Measurements from ENCODE around the gene GABRR3. TPM values are rescaled to one million over a fixed set of nuclear protein-coding genes. Genes with fewer than 3 reads are reported as not detected.

GABRR3 gene
- total RNA-seq, 4 donors from 2014 or later, result not detected

GRCh38 chr3:97979610-97980009, 55.5 kb downstream of the GABRR3 start:
- 85 to 95% methylated on average over 3 of the region's 3 CpGs for WGBS, 2 donors
- H3K27ac ChIP-seq, result no peak overlapping the region
- TF ChIP-seq CTCF (IDR thresholded peaks at IDR 0.05) (no peak), POLR2A (IDR thresholded peaks at IDR 0.05) (no peak), EP300 (IDR thresholded peaks at IDR 0.05) (no peak)
- no peaks in the 10 kb centered on the region for H3K27me3 ChIP-seq
- peaks cover 0 to 30% (median 6%) of the 10 kb centered on the region in 4 donors for H3K4me1 ChIP-seq
- no peaks in the 10 kb centered on the region for H3K36me3 ChIP-seq
- H3K4me3 ChIP-seq, result no peak overlapping the region
- no peak for DNase-seq (ENCODE audit: low spot score in 2 of 2)
- no peaks in the 10 kb centered on the region for H3K9me3 ChIP-seq

- WGBS, 2 donors, result 66 to 76% methylated on average over 1 of the region's 1 CpG
- no peaks in the 10 kb centered on the region for H3K9me3 ChIP-seq
- no peak for DNase-seq (ENCODE audit: low spot score in 2 of 2)
- no peak overlapping the region for H3K27ac ChIP-seq
- TF ChIP-seq CTCF (IDR thresholded peaks at IDR 0.05) (peak in 1 of 5 experiments; percentile 6), POLR2A (IDR thresholded peaks at IDR 0.05) (no peak)
- no peaks in the 10 kb centered on the region for H3K27me3 ChIP-seq
- no peak overlapping the region for H3K4me3 ChIP-seq
- H3K36me3 ChIP-seq, result no peaks in the 10 kb centered on the region
- H3K4me1 ChIP-seq, result peaks cover 0 to 21% (median 8%) of the 10 kb centered on the region in 4 donors
Measured at GRCh38 chr3:97975466-97975865, 59.6 kb downstream of the GABRR3 start.

- no peak for DNase-seq (ENCODE audit: low spot score in 2 of 2)
Measured at GRCh38 chr3:97974996-97975395, 60.1 kb downstream of the GABRR3 start.

GRCh38 chr3:97972976-97973375, 62.1 kb downstream of the GABRR3 start:
- peak overlapping the region; percentile 77 to 95 (median 90) for H3K4me3 ChIP-seq
- H3K27me3 ChIP-seq, result no peaks in the 10 kb centered on the region
- H3K4me1 ChIP-seq, result peaks cover 0 to 41% (median 9%) of the 10 kb centered on the region in 4 donors
- no peak for DNase-seq (ENCODE audit: low spot score in 2 of 2)
- H3K9me3 ChIP-seq, result no peaks in the 10 kb centered on the region
- 94% methylated on average over 9 of the region's 9 CpGs for WGBS, 2 donors
- peak overlapping the region in 1 of 4 donors; percentile 91 for H3K27ac ChIP-seq
- TF ChIP-seq EP300 (IDR thresholded peaks at IDR 0.05), result no peak
- TF ChIP-seq CTCF (IDR thresholded peaks at IDR 0.05), result no peak
- TF ChIP-seq POLR2A (IDR thresholded peaks at IDR 0.05), result no peak
- H3K36me3 ChIP-seq, result no peaks in the 10 kb centered on the region

More at GRCh38 chr3:97974996-97975395, 60.1 kb downstream of the GABRR3 start:
- Histone ChIP-seq H3K36me3 (no peaks in the 10 kb centered on the region), H3K4me3 (no peak overlapping the region), H3K9me3 (no peaks in the 10 kb centered on the region), H3K27me3 (no peaks in the 10 kb centered on the region), H3K27ac (no peak overlapping the region), H3K4me1 (peaks cover 0 to 26% (median 9%) of the 10 kb centered on the region in 4 donors)
- TF ChIP-seq EP300 (IDR thresholded peaks at IDR 0.05) (no peak), POLR2A (IDR thresholded peaks at IDR 0.05) (no peak), CTCF (IDR thresholded peaks at IDR 0.05) (no peak)
- 68 to 85% methylated on average over 3 of the region's 3 CpGs for WGBS, 2 donors

- H3K4me1 ChIP-seq, result peaks cover 0 to 49% (median 9%) of the 10 kb centered on the region in 4 donors
- DNase-seq (ENCODE audit: low spot score in 2 of 2), result peak; percentile 35 to 40
- H3K27me3 ChIP-seq, result no peaks in the 10 kb centered on the region
- WGBS, 2 donors, result 3 to 9% methylated on average over 38 to 80 of the region's 82 CpGs
- peak within 1 kb of the TSS; percentile 77 to 95 (median 90) for H3K4me3 ChIP-seq
- H3K27ac ChIP-seq, result peak within 1 kb of the TSS; percentile 71 to 94 (median 87)
- H3K36me3 ChIP-seq, result no peaks in the 10 kb centered on the region
- peak in 3 of 5 experiments; percentile 7 to 15 (median 11) for TF ChIP-seq CTCF (IDR thresholded peaks at IDR 0.05)
- TF ChIP-seq POLR2A (IDR thresholded peaks at IDR 0.05), result peak in 1 of 2 donors; percentile 60
- peak in 1 of 2 donors; percentile 52 for TF ChIP-seq EP300 (IDR thresholded peaks at IDR 0.05)
- no peaks in the 10 kb centered on the region for H3K9me3 ChIP-seq
Measured at GRCh38 chr3:97971679-97972567, 63.2 kb downstream of the GABRR3 start, which contains the start of gene RIOX2. Gene RIOX2, minus strand, starts transcription at chr3:97972431. Its CDS starts 4,838 bp downstream, at chr3:97967593.
